Muscle layer of colon (tissue), 2 donors: ENCODE data around the gene SYNGR4.
"Not testable (repeated sequence)": the region's sequence is repeated elsewhere in the genome, so short reads cannot be mapped to it uniquely, and the experiment has no call there.

Experiments
- H3K27ac ChIP-seq: one replicate; pipeline ENCODE4 v1.7.0; 2013; ENCODE audit warnings: low read depth, mild to moderate bottlenecking, low read length, moderate library complexity
- H3K27me3 ChIP-seq, 2 donors: one replicate each; pipeline ENCODE4 v1.7.0; 2013; ENCODE audit warnings: low read length in 2 of 2, mild to moderate bottlenecking in 2 of 2; ENCODE audit not compliant: insufficient read depth in 2 of 2, control insufficient read depth in 1 of 2
- H3K36me3 ChIP-seq: one replicate; pipeline ENCODE4 v1.7.0; 2013; ENCODE audit warnings: mild to moderate bottlenecking, low read length; ENCODE audit not compliant: insufficient read depth
- H3K4me1 ChIP-seq: one replicate; pipeline ENCODE4 v1.7.0; 2013; ENCODE audit warnings: mild to moderate bottlenecking, low read length; ENCODE audit not compliant: insufficient read depth
- H3K4me3 ChIP-seq, 2 donors: one replicate each; pipeline ENCODE4 v1.7.0; 2013; ENCODE audit warnings: low read length in 2 of 2, low read depth in 1 of 2, mild to moderate bottlenecking in 1 of 2, moderate library complexity in 1 of 2
- H3K9ac ChIP-seq: one replicate; pipeline ENCODE4 v1.7.0; 2013; ENCODE audit warnings: low read length
- H3K9me3 ChIP-seq: one replicate; pipeline ENCODE4 v1.7.0; 2013; ENCODE audit warnings: mild to moderate bottlenecking, low read length
- donor health status: abdominal sarcoma.
- donor health status: Adenocarcinoma of cecum.

SYNGR4 gene

DNA sequence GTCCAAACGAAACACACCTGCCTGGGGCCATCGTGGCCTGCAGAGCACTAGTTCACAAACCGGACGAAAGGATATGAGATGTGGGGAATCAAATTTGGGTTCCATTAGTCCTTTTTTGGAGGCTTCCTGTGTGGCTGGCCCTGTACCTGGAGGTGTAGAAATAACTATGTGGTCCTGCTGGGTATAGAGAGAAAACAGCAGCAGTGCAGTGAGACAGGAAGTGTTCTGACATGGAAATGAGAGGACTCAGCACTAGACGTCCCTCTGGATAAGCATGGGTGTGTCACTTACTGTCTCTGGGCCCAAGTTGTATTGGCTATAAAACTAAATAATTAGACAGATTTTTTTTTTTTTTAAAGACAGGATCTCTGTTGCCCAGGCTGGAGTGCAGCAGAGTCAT lies 14.9 kb downstream of the SYNGR4 start:
- Histone ChIP-seq H3K27ac (no peak overlapping the region), H3K9me3 (no peaks in the 10 kb centered on the region), H3K36me3 (peaks cover 5% of the 10 kb centered on the region), H3K27me3 (no peaks in the 10 kb centered on the region), H3K4me3 (no peak overlapping the region), H3K9ac (no peak overlapping the region), H3K4me1 (no peaks in the 10 kb centered on the region)

DNA sequence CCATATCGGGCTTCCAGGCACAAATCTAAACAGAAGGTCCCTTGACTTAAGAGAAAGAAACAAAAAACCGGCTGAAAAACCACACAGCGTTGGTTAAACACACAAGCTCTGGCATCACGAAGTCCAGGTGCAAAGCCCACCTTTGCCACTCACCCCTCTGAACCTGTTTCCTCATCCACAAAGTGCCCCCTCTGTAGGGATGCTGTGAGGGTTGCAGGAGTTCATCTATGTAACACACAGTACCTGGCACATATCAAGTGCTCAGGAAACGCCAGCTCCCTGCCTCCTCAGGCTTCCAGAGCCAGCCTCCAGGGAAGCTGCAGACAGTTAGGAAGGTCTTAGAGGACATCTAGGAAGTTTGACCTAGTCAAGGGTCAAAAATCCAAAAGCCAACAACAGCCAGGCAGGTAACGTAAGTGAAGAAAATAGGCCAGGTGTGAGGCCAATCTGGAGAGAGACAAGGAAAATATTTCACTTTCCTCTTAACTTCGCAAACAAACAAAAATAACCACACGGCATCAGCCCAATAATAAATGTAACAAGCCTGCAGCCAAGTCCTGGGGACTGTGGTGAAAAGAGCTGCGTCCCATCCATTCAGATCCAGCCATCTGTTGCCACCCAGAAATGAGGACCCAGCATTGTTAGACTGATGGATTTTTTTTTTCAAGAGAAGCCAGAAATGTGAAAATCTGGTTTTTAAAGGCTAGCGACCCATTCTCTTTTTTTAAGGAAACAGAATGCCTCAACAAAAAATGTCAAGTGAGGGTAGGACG lies 17.2 kb downstream of the SYNGR4 start:
- H3K9me3 ChIP-seq = no peaks in the 10 kb centered on the region
- no peak overlapping the region for H3K4me3 ChIP-seq
- no peaks in the 10 kb centered on the region for H3K27me3 ChIP-seq
- H3K36me3 ChIP-seq = peaks cover 24% of the 10 kb centered on the region
- H3K4me1 ChIP-seq = no peaks in the 10 kb centered on the region
- H3K9ac ChIP-seq = no peak overlapping the region
- H3K27ac ChIP-seq = no peak overlapping the region

DNA sequence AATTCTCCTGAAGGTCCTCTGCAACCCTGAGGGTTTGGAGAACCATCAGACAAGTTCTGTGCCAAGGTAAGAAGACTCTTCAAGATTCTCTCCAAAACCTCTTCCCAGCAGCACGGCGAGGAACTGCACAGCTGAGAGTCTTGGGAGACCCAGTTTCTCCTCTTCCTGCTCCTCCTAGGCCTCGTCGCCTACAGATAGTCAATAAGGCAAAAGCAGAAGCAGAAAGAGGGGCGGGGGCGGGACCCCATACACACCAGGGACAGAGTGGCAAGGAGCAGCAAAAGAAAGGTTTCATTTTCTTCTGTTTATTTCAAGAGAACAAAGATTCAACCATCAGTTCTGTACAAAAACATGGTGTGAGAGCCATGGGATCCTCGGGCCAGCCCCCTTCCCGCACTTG lies 18.1 kb downstream of the SYNGR4 start:
- Histone ChIP-seq H3K36me3 (peaks cover 30% of the 10 kb centered on the region), H3K27me3 (no peaks in the 10 kb centered on the region)

DNA sequence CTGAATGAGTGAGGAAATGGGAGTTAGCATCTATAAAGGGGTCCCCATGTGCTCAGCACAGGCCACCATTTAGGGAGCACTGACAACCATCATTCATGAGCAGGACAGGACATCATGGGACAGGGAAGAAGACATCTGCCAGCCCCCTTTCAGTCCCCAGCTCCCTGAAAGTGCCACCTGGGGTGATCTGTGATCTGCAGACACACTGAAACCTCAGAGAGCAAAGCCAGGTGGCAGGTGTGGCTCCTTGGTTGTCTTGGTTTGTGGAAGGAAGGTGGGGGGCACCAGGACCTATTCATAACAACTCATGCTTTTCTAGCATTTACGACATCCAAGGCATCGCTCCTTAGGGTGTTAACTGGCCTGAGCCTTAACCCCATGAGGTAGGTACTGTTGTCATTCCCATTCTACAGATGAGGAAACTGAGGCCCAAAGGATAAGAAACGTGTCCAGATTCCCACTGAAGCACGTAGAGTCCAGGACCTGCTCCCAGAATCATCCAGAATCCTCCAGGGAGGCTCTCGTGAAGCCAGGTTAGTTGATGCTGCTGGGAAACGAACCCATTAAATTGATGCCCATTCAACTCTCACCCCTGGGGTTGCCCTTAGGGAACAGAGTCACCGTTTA lies 21.4 kb downstream of the SYNGR4 start:
- no peak overlapping the region for H3K4me3 ChIP-seq
- peaks cover 6% of the 10 kb centered on the region for H3K4me1 ChIP-seq
- no peaks in the 10 kb centered on the region for H3K27me3 ChIP-seq
- no peaks in the 10 kb centered on the region for H3K9me3 ChIP-seq
- no peak overlapping the region for H3K27ac ChIP-seq
- H3K36me3 ChIP-seq = peaks cover 42% of the 10 kb centered on the region
- H3K9ac ChIP-seq = no peak overlapping the region

More for the DNA sequence above, 18.1 kb downstream of the SYNGR4 start:
- no peaks in the 10 kb centered on the region for H3K4me1 ChIP-seq
- H3K9ac ChIP-seq = no peak overlapping the region
- H3K4me3 ChIP-seq = no peak overlapping the region
- H3K9me3 ChIP-seq = no peaks in the 10 kb centered on the region
- H3K27ac ChIP-seq = no peak overlapping the region

DNA sequence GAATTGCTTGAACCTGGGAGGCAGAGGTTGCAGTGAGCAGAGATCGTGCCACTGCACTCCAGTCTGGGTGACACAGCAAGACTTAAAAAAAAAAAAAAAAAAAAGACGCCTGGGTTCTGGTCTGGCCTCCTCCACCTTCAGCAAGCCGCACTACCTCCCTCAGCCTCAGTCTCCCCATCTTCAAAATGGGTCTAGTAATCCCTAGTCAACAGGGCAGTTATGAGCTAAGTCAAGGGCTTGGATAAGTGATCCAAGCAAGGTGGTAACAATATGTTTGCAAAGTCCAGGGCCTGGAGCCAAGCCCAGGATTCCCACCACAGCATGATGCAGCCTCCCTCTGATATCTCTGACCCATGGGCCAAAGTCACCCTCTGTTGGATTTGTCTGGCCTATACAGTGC lies 22.8 kb downstream of the SYNGR4 start:
- Histone ChIP-seq H3K4me3 (no peak overlapping the region), H3K27me3 (peaks cover 0 to under 1% of the 10 kb centered on the region in 2 donors), H3K9ac (no peak overlapping the region), H3K36me3 (peaks cover 42% of the 10 kb centered on the region), H3K9me3 (no peaks in the 10 kb centered on the region), H3K27ac (no peak overlapping the region), H3K4me1 (peaks cover 6% of the 10 kb centered on the region)

DNA sequence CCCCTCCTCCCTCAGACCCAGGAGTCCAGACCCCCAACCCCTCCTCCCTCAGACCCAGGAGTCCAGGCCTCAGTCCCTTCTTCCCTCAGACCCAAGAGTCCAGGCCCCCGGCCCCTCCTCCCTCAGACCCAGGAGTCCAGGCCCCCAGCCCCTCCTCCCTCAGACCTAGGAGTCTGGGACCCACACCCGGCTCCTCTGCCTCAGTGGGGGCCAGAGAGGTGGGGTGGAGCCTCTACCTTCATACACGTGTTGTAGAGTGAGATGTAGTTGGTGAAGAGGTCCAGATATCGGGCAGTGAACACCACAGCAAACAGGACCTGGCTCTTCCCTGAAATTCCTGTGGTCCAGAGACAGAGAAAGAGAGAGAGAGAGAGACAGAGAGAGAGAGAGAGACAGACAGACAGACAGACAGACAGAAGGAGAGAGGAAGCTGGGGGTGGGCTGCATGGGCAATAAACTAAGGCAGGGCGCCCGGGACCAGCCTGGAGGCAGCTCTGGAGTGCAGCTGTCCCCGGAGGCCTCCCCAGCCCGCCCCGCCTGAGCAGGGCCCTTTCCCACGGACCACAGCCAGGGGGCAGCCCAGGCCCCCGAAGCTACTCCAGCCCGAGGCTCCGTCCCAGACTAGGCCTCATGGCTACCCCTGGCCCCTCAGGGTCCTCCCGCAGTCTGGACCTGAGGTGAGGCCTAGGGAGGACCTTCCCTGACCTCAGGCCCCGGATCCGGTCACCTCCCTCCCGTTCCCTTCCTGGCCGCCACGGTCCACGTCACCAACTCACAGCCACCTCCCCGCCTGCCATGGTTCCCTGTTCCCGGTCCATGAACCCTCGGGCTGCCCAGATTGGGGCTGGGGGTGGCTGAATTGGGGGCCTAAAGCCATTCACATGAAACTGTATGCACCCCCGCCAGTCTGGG lies 26.3 kb downstream of the SYNGR4 start:
- H3K9me3 ChIP-seq = no peaks in the 10 kb centered on the region
- H3K9ac ChIP-seq = peak overlapping the region; percentile 100
- H3K4me3 ChIP-seq = peak overlapping the region; percentile 96 to 100
- peak overlapping the region; percentile 87 for H3K27ac ChIP-seq
- peaks cover 25 to 36% of the 10 kb centered on the region in 2 donors for H3K27me3 ChIP-seq
- peaks cover 10% of the 10 kb centered on the region for H3K4me1 ChIP-seq
- H3K36me3 ChIP-seq = peaks cover 23% of the 10 kb centered on the region

DNA sequence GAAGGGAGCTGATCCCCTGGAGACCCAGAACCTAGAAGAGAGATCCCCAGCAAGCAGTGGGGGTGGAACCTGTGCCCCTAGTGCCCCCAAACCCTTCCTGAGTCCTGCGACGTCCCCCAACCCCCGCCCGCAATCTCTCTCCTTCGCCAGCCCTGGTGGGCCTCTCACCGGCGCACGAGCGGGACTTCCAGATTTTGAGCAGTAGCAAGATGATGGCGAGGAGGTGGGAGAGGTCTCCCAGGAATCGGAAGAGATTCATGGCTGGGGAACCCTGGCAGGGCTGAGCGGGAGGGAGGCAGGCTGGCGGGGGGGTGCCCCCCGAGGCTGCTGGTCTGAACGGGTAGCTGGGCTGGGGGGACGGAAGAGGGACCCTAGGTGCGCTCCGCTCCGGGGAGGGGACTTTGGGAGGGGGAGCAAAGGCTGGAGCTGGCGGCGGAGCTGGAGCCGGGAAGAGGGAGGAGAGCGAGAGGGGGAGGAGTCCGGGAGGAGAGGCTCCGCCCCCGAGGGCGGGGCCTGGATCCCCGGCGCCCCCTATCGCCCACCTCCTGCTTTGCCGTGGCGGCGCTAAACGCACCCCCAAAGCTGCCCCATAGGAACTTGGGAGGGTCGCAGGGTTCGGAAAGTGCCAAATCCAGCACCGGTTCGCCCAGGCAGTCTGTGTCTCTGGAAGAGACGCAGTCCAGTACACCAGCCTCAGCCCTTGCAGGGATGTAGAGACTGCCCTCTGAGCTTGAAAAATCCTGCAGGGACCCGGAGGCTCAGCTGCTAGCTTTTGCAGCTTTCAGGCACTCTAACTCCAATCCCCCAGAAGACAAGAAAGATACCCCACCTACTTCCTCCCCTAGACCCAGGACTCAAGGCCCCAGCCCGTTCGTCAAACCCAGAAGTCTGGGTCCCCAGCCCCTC lies 27.2 kb downstream of the SYNGR4 start, which contains the start of gene KDELR1:
Gene KDELR1, minus strand, starts transcription at position 452 of the 906 bp plus-strand sequence. Its CDS starts 193 bp downstream, at position 259.
- Histone ChIP-seq H3K4me3 (peak within 1 kb of the TSS; percentile 96 to 100), H3K9ac (peak within 1 kb of the TSS; percentile 100), H3K36me3 (peaks cover 18% of the 10 kb centered on the region), H3K27me3 (peaks cover 34 to 45% of the 10 kb centered on the region in 2 donors), H3K27ac (peak within 1 kb of the TSS; percentile 87), H3K9me3 (no peaks in the 10 kb centered on the region), H3K4me1 (peaks cover 10% of the 10 kb centered on the region)

DNA sequence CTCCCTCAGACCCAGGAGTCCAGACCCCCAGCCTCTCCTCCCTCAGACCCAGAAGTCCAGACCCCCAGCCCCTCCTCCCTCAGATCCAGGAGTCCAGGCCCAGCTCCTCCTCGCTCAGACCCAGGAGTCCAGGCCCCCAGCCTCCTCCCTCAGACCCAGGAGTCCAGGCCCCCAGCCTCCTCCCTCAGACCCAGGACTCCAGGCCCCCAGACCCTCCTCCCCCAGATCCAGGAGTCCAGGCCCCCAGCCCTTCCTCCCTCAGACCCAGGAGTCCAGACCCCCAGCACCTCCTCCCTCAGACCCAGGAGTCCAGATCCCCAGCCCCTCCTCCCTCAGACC lies 27.8 kb downstream of the SYNGR4 start:
- peaks cover 10% of the 10 kb centered on the region for H3K4me1 ChIP-seq
- peaks cover 41 to 51% of the 10 kb centered on the region in 2 donors for H3K27me3 ChIP-seq
- not testable (repeated sequence) for H3K4me3 ChIP-seq

DNA sequence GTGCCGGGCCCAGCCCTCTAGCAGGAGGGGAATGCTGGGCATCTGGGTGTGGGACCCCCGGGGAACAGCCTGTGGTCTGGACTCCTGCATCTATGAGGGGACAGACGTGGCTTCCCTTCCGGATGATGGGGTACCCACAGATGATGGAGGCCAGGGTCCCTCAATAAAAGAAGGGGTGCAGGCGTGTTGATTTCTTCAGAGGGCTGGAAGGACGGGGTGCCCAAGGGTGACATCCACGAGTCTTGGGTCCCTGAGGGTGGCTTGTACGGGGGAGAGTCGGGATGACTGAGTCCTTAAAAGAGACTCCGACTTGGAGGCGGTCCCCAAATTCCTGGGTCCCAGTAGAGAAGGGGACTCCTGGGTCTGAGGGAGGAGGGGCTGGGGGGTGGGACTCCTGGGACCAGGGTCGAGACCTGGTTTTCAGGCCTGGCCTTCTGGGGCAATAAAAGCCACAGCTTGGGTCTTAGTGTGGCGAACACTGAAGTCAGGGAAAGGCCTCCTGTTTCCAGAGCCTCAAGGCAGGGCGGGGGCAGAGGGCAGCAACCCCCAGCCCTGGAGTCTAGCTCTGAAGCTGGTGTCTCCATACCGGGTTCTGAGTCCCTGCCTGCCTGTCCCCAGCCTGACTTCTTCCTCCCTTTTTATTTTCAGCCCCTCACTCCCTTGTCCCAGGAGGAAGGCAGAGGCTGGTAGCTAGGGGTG lies 28.8 kb downstream of the SYNGR4 start:
- peaks cover 6% of the 10 kb centered on the region for H3K36me3 ChIP-seq
- H3K9me3 ChIP-seq = no peaks in the 10 kb centered on the region
- H3K27ac ChIP-seq = no peak overlapping the region
- H3K4me3 ChIP-seq = no peak overlapping the region
- no peak overlapping the region for H3K9ac ChIP-seq
- peaks cover 51 to 61% of the 10 kb centered on the region in 2 donors for H3K27me3 ChIP-seq
- peaks cover 19% of the 10 kb centered on the region for H3K4me1 ChIP-seq

More for the DNA sequence above, 27.8 kb downstream of the SYNGR4 start:
- H3K9ac ChIP-seq, H3K27ac ChIP-seq, H3K9me3 ChIP-seq: not testable (repeated sequence)
- peaks cover 15% of the 10 kb centered on the region for H3K36me3 ChIP-seq
